Panc1 (cell line): Measurements from ENCODE around the gene PSTPIP1.

Source experiments
- CTCF ChIP-seq: fragments of 450-650 bp; IDR thresholded peaks from 2 replicates; pipeline ENCODE4 v1.5.1; 2017; ENCODE audit warnings: mild to moderate bottlenecking
- REST ChIP-seq, 2 experiments: IDR thresholded peaks; 2 replicates each; pipeline ENCODE4 v1.6.1; 2011 to 2012; ENCODE audit warnings: low read depth in 2 of 2, control low read depth in 1 of 2, low read length in 1 of 2, mild to moderate bottlenecking in 1 of 2, moderate library complexity in 1 of 2; ENCODE audit not compliant: insufficient read depth in 1 of 2

- TF ChIP-seq CTCF (no peak), REST (IDR thresholded peaks at IDR 0.05; ENCODE audit: insufficient read depth in 1 of 2, low read depth in 2 of 2, low read length in 1 of 2) (no peak)
Observed at GRCh38 chr15:76998663-76999285, 3.8 kb downstream of the PSTPIP1 start.
